SJSA1 (cell line): ENCODE results near the gene SSX2IP. TPM values are rescaled to one million over a fixed set of nuclear protein-coding genes. Genes with fewer than 3 reads are reported as not detected.
"Not testable (repeated sequence)": the region's sequence is repeated elsewhere in the genome, so short reads cannot be mapped to it uniquely, and the experiment has no call there.

Experiments
- DNase-seq, 2 experiments: peaks; one replicate each; pipeline ENCODE4 v3.0.0-alpha.2; 2015 to 2020; ENCODE audit warnings: low spot score in 2 of 2, low read depth in 1 of 2
- H3K27ac ChIP-seq: fragments of 250-450 bp; sonication (Bioruptor Pico); 2 replicates; pipeline ENCODE4 v1.5.1; 2020; ENCODE audit warnings: mild to moderate bottlenecking, moderate library complexity
- H3K27me3 ChIP-seq: fragments of 250-450 bp; sonication (Bioruptor Pico); replicated peaks from 2 replicates; pipeline ENCODE4 v1.5.1; 2020; ENCODE audit warnings: mild to moderate bottlenecking, moderate library complexity
- H3K36me3 ChIP-seq: fragments of 250-450 bp; sonication (Bioruptor Pico); 2 replicates; pipeline ENCODE4 v1.5.1; 2020; ENCODE audit warnings: mild to moderate bottlenecking
- H3K4me1 ChIP-seq: fragments of 250-450 bp; sonication (Bioruptor Pico); replicated peaks from 2 replicates; pipeline ENCODE4 v1.6.1; 2021; ENCODE audit warnings: mild to moderate bottlenecking
- H3K4me3 ChIP-seq: fragments of 250-450 bp; sonication (Bioruptor Pico); 2 replicates; pipeline ENCODE4 v1.5.1; 2020; ENCODE audit warnings: mild to moderate bottlenecking
- H3K9me3 ChIP-seq: fragments of 250-450 bp; sonication (Bioruptor Pico); replicated peaks from 2 replicates; pipeline ENCODE4 v1.5.1; 2020; ENCODE audit warnings: mild to moderate bottlenecking
- total RNA-seq: library from RNA; depleted of rRNA; stranded (reverse); fragments of >200 nt; shearing (Covaris generic); gene quantifications from 2 replicates; pipeline ENCODE4 v1.2.3, GENCODE V29; 2014

Gene SSX2IP
- total RNA-seq, 1 experiment from 2014 or later: 10.7 TPM

DNA sequence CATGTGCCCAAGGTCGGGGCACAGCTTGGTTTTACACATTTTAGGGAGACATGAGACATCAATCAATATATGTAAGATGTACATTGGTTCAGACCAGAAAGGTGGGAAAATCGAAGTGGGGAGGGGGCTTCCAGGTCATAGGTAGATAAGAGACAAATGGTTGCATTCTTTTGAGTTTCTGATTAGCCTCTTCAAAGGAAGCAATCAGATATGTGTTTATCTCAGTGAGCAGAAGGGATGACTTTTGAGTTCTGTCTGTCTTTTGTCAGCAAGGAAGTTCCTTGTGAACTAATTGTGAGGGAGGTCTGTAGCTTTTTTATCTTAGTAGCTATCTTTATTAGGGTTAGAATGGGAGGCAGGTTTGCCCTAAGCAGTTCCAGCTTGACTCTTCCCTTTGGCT is 31.6 kb upstream of the SSX2IP start:
- not testable (repeated sequence) for H3K36me3 ChIP-seq, H3K9me3 ChIP-seq, DNase-seq, H3K4me3 ChIP-seq, H3K27ac ChIP-seq, H3K27me3 ChIP-seq
- peaks cover 10% of the 10 kb centered on the region for H3K4me1 ChIP-seq

DNA sequence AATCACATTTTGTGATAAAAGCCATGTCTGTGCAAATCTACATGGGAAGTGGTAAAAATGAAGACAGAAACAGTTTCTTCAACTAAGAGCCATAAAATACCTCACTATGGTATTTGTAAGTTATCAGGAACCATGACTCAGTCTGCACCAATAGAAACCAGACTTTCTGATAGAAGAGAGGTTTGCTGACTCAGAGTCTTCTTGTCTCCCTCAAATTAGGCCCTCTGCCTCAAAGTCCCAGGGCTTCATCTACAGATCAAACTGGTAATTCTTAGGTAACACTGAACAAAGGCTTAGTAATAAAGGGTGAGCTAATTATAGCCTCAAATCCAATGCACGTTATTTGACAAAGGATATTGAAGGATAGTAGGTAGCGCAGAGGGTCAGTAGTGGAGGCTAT is 30.9 kb upstream of the SSX2IP start:
- Histone ChIP-seq H3K27ac (no peak overlapping the region), H3K4me3 (no peak overlapping the region), H3K4me1 (peaks cover 3% of the 10 kb centered on the region), H3K27me3 (0 out of 2 replicates have a peak, but pooled peaks cover 4% of the 10 kb centered on the region), H3K36me3 (no peaks in the 10 kb centered on the region), H3K9me3 (no peaks in the 10 kb centered on the region)
- DNase-seq: no peak

DNA sequence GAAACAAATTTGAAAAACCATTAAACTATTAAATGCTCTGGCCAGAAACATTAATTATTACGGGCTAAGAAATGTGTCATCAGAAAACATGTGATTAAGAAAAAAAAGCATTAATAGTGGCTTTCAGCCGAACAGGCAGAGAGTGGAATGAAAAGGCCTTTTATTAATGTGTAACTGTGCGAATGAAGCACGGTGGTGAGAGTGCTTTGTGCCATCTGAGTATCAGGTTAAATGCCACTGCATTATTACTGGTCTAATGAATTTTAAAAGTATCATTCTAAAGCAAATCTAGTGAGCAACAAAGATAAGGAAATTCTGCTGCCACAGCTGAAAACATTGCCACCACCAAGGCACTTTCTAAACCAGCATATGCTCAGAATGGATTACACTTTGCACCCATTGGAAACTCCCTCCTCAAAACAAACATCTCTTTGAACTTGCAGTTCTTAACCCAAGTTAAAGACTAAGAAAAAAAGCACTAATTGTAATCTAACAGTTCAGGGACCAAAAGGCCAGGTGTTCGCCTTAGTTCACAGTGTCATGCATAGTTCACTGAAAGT is 30.0 kb upstream of the SSX2IP start:
- no peak for DNase-seq
- no peak overlapping the region for H3K4me3 ChIP-seq

DNA sequence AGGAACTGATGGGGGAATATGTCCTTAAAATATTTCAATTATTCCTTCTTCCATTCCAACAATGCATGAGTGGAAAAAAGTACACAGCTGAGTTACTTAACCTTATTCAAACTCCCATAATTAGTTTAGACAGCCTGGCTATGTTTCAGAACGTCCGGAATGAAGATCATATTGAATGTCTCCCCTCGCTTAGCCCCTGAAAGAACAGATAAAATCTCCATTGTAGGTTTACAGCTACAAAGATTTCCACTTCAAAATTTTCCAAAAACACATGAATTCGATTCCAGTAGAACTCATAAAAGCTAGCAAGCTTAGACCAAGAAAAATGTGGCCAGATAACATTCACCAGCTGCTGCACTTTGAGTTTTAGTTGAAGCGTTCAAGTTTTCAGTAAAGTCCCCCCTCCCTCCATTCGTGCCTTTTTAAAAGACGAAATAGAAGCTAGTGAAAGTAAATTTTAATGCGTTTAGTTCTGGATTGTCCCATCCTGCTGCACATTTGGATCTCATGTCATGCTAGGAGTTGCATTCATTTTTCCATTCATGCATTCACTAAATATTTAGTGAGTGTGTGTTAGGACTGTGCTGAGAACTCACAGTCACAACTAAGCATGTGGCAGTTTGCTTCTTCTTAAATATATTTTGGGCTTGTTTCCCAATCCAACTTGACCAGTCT is 29.4 kb upstream of the SSX2IP start:
- Histone ChIP-seq H3K27ac (no peak overlapping the region), H3K4me3 (no peak overlapping the region), H3K4me1 (no peaks in the 10 kb centered on the region), H3K9me3 (no peaks in the 10 kb centered on the region), H3K27me3 (0 out of 2 replicates have a peak, but pooled peaks cover 4% of the 10 kb centered on the region), H3K36me3 (no peaks in the 10 kb centered on the region)
- DNase-seq: no peak

More for the DNA sequence above, 30.0 kb upstream of the SSX2IP start:
- H3K36me3 ChIP-seq: no peaks in the 10 kb centered on the region
- H3K27me3 ChIP-seq: 0 out of 2 replicates have a peak, but pooled peaks cover 4% of the 10 kb centered on the region
- no peaks in the 10 kb centered on the region for H3K4me1 ChIP-seq
- H3K9me3 ChIP-seq: no peaks in the 10 kb centered on the region
- H3K27ac ChIP-seq: no peak overlapping the region

DNA sequence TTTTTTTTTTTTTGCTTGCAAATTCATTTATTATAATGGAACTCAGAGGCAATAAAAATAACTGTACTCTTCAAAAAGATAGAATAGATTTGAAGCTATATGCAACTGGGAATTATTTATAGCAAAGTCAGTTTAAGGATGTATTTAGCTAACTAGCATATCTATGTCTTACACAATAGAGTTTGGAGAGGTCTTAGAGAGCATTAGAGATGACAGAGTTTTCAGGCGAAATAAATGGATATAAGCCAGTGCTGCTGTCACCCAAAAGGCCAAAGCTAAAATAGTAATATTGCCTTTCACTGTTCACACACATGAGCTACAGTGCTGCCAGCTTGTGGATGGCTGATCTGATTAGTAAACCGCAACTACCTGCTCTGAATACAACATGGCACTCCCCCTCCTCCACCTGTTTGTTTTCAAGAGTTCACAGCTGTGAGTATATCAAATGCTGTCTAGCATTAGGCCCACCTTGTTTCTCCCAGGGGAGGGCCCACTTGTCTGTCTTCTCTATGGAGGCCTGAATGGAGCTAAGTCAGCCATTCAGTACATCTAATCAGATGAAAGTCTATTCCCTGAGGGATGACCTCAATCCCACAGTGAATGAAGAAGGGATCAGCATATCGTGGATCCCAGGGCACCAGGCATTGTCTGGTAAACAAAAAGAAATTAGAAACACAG is 25.2 kb upstream of the SSX2IP start:
- no peaks in the 10 kb centered on the region for H3K9me3 ChIP-seq
- 0 out of 2 replicates have a peak, but pooled peaks cover 4% of the 10 kb centered on the region for H3K27me3 ChIP-seq
- H3K4me3 ChIP-seq: no peak overlapping the region
- peaks cover 10% of the 10 kb centered on the region for H3K4me1 ChIP-seq
- no peak for DNase-seq
- H3K27ac ChIP-seq: no peak overlapping the region
- no peaks in the 10 kb centered on the region for H3K36me3 ChIP-seq

DNA sequence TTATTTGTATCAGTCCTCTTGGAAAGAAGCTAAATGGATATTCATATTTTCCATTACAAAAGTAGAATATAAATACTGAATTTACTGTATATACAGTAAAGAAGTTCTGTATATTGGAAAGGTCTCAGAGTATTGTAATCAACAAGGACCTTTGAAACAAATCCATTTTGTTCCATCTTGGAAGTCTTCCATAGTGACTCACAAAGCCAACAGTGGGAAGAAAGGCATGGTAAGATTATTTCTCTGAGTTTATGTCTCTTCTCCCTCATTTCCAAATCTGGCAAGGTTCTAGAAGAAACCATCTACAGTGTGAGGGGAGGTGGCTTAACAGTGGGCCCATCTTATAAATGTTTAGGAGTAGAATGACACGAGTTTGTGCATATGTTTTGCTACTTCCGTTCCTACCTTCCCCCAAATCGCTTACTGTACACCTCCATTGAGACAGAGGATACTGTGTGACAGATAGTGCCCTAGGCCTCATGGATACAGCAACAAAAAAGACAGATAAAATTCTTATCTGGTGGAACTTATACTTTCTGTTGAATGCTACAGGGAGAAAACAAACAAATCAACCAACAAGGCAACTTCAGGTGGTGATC is 22.1 kb upstream of the SSX2IP start:
- H3K4me1 ChIP-seq: peaks cover 10% of the 10 kb centered on the region
- no peak overlapping the region for H3K27ac ChIP-seq
- H3K4me3 ChIP-seq: no peak overlapping the region
- H3K9me3 ChIP-seq: 0 out of 2 replicates have a peak, but pooled peaks cover 2% of the 10 kb centered on the region
- DNase-seq: peak in 1 of 2 experiments; percentile 28
- no peaks in the 10 kb centered on the region for H3K36me3 ChIP-seq
- H3K27me3 ChIP-seq: no peaks in the 10 kb centered on the region

DNA sequence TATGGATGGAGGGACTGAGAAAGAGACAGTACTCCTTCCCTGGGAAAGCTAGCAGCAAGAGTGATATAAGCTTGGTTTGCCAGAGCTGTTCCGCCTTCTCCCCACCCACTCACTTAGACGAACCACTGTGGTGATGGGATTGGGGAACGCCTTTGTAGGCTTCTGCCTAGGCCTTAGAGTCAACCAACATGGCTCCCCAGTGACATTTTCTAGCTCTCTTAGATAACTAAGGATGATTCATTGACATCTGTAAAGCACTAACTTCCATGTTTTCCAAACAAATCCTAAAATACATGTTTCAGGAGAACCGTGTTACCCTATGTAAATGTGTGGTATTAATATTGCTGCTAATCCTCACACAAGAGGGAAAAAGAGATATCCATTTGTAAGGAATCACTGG is 21.6 kb upstream of the SSX2IP start:
- Histone ChIP-seq H3K27me3 (no peaks in the 10 kb centered on the region), H3K27ac (no peak overlapping the region), H3K36me3 (no peaks in the 10 kb centered on the region), H3K4me3 (no peak overlapping the region), H3K9me3 (0 out of 2 replicates have a peak, but pooled peaks cover 2% of the 10 kb centered on the region), H3K4me1 (peaks cover 10% of the 10 kb centered on the region)
- no peak for DNase-seq

DNA sequence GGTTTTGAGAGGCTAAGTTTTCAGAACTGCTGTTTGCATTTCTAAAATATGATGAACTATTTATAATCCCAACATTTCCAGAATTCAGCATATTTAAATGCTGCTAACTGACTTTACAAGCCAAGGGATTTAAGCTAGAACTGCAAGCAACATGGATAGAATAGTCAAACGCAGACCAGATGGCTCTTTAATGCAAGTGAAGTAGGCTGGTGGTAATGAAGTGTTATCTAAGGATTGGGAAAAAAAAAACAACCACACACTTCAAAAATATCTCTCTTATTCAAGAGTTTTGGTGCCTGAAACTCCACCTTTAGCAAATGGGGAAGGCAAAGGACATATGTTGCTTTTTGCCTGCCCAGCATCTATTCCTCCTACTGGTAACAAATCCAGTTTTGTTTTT is 20.9 kb upstream of the SSX2IP start:
- Histone ChIP-seq H3K4me3 (no peak overlapping the region), H3K27me3 (no peaks in the 10 kb centered on the region), H3K9me3 (0 out of 2 replicates have a peak, but pooled peaks cover 2% of the 10 kb centered on the region), H3K27ac (no peak overlapping the region), H3K4me1 (peaks cover 10% of the 10 kb centered on the region), H3K36me3 (no peaks in the 10 kb centered on the region)
- DNase-seq: no peak

DNA sequence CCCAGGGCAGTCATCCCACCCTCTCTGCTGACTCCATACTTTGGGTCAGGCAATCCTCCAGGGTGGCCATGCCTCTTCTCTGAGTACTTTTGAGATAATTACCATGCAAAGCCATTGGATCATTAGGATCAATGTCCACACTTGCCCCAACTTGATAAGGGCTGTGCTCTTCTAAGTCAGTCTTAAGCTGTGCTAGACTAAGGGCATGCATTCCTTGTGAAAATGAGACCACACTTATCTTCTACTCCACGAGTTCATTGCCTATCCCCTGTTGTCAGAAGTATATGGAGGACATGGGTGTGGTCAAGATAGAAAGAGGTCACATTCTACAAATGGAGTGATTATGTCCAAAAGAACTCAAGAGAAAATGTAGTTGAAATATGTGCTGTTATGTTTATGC is 18.9 kb upstream of the SSX2IP start:
- Histone ChIP-seq H3K27ac (no peak overlapping the region), H3K9me3 (0 out of 2 replicates have a peak, but pooled peaks cover 2% of the 10 kb centered on the region), H3K4me3 (no peak overlapping the region), H3K27me3 (no peaks in the 10 kb centered on the region), H3K36me3 (no peaks in the 10 kb centered on the region), H3K4me1 (peaks cover 10% of the 10 kb centered on the region)
- DNase-seq: no peak

DNA sequence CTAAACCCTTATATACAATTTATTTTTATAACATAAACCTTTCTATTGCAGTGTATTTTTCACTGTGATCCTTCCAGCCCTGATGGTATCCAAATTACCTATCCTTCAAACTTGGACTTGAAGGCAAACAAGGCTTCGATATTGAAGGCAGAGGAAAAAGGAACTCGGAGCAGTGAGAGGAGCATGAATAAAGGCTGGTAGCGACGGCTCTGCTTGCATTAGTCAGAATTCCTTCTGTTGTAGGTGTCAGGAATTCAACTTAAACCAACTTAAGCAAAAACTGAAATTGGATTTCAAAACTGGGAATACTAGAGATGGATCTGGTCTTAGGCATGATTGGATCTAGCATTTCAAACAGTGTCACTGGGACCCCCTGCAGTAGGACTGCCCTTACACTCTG is 17.8 kb upstream of the SSX2IP start:
- no peak for DNase-seq
- Histone ChIP-seq H3K36me3 (no peaks in the 10 kb centered on the region), H3K27me3 (no peaks in the 10 kb centered on the region), H3K27ac (no peak overlapping the region), H3K4me1 (peaks cover 10% of the 10 kb centered on the region), H3K9me3 (0 out of 2 replicates have a peak, but pooled peaks cover 2% of the 10 kb centered on the region), H3K4me3 (no peak overlapping the region)

DNA sequence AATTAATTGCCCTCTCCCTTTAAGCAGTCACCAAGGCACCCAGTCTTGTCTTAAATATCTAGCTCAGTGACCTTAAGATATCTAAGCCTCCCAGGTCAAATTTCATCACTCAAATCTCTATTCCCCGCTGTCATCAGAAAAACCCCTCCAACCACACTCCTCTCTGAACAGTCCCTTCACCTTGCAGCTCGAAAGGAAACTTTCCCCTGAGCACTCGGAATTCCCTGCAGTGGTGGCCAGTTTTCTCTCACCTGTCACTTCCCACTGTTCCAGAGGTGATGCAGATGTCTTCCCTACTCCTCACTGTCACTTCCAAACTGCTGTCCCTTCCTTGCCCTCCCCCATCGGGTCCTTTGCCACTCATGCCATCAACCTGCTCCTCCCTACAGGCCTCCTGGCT is 15.3 kb upstream of the SSX2IP start:
- no peaks in the 10 kb centered on the region for H3K36me3 ChIP-seq
- no peaks in the 10 kb centered on the region for H3K4me1 ChIP-seq
- no peak for DNase-seq
- 0 out of 2 replicates have a peak, but pooled peaks cover 2% of the 10 kb centered on the region for H3K9me3 ChIP-seq
- no peak overlapping the region for H3K4me3 ChIP-seq
- no peaks in the 10 kb centered on the region for H3K27me3 ChIP-seq
- no peak overlapping the region for H3K27ac ChIP-seq

DNA sequence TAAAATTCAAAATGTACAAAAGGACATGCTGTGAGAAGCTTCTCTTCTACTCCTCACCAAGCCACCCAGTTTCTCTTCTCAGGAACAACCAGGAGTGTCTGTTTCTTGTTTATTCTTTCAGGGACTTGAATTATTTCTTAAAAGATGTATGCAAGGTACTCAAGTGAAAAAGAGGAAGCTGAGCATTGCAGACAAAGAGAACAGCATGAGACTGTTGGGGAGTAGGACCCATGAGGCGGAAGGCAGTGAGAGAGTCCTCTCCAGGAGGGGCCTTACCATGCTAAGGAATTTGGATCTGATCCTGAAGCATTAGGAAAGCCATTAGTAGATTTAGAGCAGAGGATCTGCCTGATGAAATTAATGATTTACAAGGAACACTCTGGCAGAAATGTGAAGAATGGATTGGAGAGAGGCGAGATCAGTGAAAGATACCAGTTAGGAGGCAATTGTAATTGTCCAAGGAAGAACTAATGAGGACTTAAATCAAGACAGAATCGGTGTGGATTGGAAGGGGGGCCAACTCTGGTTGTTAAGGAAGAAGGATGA is 14.7 kb upstream of the SSX2IP start:
- Histone ChIP-seq H3K27me3 (no peaks in the 10 kb centered on the region), H3K27ac (no peak overlapping the region), H3K9me3 (0 out of 2 replicates have a peak, but pooled peaks cover 2% of the 10 kb centered on the region), H3K4me3 (no peak overlapping the region), H3K4me1 (no peaks in the 10 kb centered on the region), H3K36me3 (no peaks in the 10 kb centered on the region)
- DNase-seq: no peak

DNA sequence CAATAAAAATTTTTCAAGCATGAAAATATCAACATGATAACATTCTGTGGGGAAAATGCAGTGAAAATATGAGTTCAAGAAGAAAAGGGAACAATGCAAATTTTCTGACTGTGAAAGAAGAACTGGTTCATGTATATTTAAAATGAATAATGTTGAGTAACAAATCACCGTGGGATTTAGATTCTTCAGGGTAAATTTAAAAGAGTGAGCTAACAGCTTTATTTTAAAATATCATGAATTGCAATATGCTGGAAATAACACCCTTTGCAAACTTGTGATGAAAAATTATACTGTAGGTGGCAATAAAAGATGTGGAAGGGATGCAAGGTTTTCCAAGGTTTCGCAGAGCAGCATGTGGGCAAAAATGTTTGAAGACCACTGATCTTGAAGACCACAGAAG is 13.2 kb upstream of the SSX2IP start:
- Histone ChIP-seq H3K36me3 (no peaks in the 10 kb centered on the region), H3K4me1 (peaks cover 10% of the 10 kb centered on the region), H3K9me3 (no peaks in the 10 kb centered on the region), H3K27me3 (no peaks in the 10 kb centered on the region), H3K27ac (no peak overlapping the region), H3K4me3 (no peak overlapping the region)
- DNase-seq: no peak
